ENCODE results near the gene FAM114A1. TPM values are rescaled to one million over a fixed set of nuclear protein-coding genes. Genes with fewer than 3 reads are reported as not detected.

Gene FAM114A1
- total and polyA plus RNA-seq, 2 of the 4 experiments (the other 2 are of a cell fraction) = 135 to 649 TPM

- ChIA-PET CTCF (interaction anchor here (0.7 to 1.1 kb wide), 3 partner anchors 8 to 52 kb away, joined by 3 to 5 read pairs (median 3); no protein-coding TSS in a partner anchor), POLR2A (ENCODE audit: unreplicated experiment) (no interaction called here)
- WGBS, 2 experiments (ENCODE audit: extremely low coverage in 2 of 2, insufficient read length in 1 of 2) = 72% methylated on average over 3 of the region's 10 CpGs; no CpG with 5 or more reads in 1 of the 2 experiments
- no peaks in the 10 kb centered on the region for H3K36me3 ChIP-seq (ENCODE audit: control insufficient read depth, insufficient read depth, low read length)
- peak overlapping the region; percentile 80 for H3K14ac ChIP-seq (replicated peaks; ENCODE audit: low read depth, low read length)
- no peaks in the 10 kb centered on the region for H3K27me3 ChIP-seq (ENCODE audit: control insufficient read depth, insufficient read depth, low read length)
- in situ Hi-C loops (cut with MboI; ENCODE audit: low sequenced_read_pairs) = no loop called here
- peak overlapping the region; percentile 86 for H3K4ac ChIP-seq (ENCODE audit: low read depth, low read length)
- no peak overlapping the region for H2AK9ac ChIP-seq (replicated peaks; ENCODE audit: low read depth, low read length, poor library complexity)
- intact Hi-C loops (cut with micrococcal nuclease) = no loop called here
- H3K9ac ChIP-seq (ENCODE audit: low read depth, low read length) = peak overlapping the region; percentile 36; the same call in 1 of the 2 replicates
- H3K23ac ChIP-seq (ENCODE audit: low read depth, low read length) = peak overlapping the region; percentile 11
- no peak overlapping the region for H3K4me3 ChIP-seq (ENCODE audit: insufficient read depth, low read depth, low read length)
- ATAC-seq (ENCODE audit: low read depth) (no peak), DNase-seq (no peak)
- peak overlapping the region; percentile 87; the same call in 1 of the 2 replicates for H4K5ac ChIP-seq (ENCODE audit: low read depth, low read length)
- dilution Hi-C loops (cut with HindIII; ENCODE audit: low sequenced_read_pairs, unreplicated experiment) = no loop called here
- H2AFZ ChIP-seq (replicated peaks; ENCODE audit: low read length, poor library complexity) = no peak overlapping the region
- peak overlapping the region; percentile 68 to 76 for H4K8ac ChIP-seq (ENCODE audit: low read depth in 2 of 2, low read length in 2 of 2)
- H4K91ac ChIP-seq (ENCODE audit: insufficient read depth, low read depth, low read length) = peak overlapping the region; percentile 88
- BruUV-seq (replicated peaks) = no TSS peak
- peak overlapping the region; percentile 45; the same call in 1 of the 2 replicates for H3K4me2 ChIP-seq (ENCODE audit: low read depth, low read length)
- peaks cover 27% of the 10 kb centered on the region for H3K4me1 ChIP-seq (ENCODE audit: control insufficient read depth, insufficient read depth, low read length)
- peak overlapping the region; percentile 83 for H2AK5ac ChIP-seq (ENCODE audit: low read depth, low read length)
- peak overlapping the region; percentile 83 for H3K56ac ChIP-seq (ENCODE audit: extremely low read depth, insufficient read depth, low read length)
- peak overlapping the region; percentile 84 for H2BK120ac ChIP-seq (ENCODE audit: low read depth, low read length)
- no peaks in the 10 kb centered on the region for H3K9me3 ChIP-seq (ENCODE audit: control insufficient read depth, insufficient read depth, low read length)
- peak overlapping the region; percentile 39; the same call in 1 of the 2 replicates for H3K27ac ChIP-seq (ENCODE audit: insufficient read depth, low read length)
- peak overlapping the region; percentile 98 for H2BK15ac ChIP-seq (ENCODE audit: low read depth, low read length)
- peaks cover 3 to 15% of the 10 kb centered on the region in 2 experiments; a peak in 3 of 4 replicates for H3K79me1 ChIP-seq (ENCODE audit: low read depth in 1 of 2, low read length in 2 of 2)
- no peaks in the 10 kb centered on the region for H4K20me1 ChIP-seq (ENCODE audit: insufficient read depth, low read length)
- H2BK20ac ChIP-seq (ENCODE audit: low read depth, low read length) = peak overlapping the region; percentile 91
- peaks cover 22% of the 10 kb centered on the region; the same call in 1 of the 2 replicates for H3K9me1 ChIP-seq (ENCODE audit: insufficient read depth, low read length)
- TF ChIP-seq USF2 (IDR thresholded peaks at IDR 0.05; ENCODE audit: low read depth, low read length) (no peak), SMC3 (IDR thresholded peaks at IDR 0.05; ENCODE audit: low read depth, low read length) (no peak), NFE2L2 (IDR thresholded peaks at IDR 0.05; ENCODE audit: low read depth, low read length) (no peak), FOS (IDR thresholded peaks at IDR 0.05; ENCODE audit: low read depth, low read length) (no peak), MAFK (IDR thresholded peaks at IDR 0.05; ENCODE audit: low read depth, low read length) (no peak), CHD1 (IDR thresholded peaks at IDR 0.05; ENCODE audit: low read depth, low read length) (no peak), RAD21 (IDR thresholded peaks at IDR 0.05; ENCODE audit: low read length) (no peak), RCOR1 (IDR thresholded peaks at IDR 0.05; ENCODE audit: insufficient replicate concordance, low read length) (no peak), BHLHE40 (IDR thresholded peaks at IDR 0.05; ENCODE audit: low read depth, low read length) (no peak)
- TF ChIP-seq, protein P1, sequence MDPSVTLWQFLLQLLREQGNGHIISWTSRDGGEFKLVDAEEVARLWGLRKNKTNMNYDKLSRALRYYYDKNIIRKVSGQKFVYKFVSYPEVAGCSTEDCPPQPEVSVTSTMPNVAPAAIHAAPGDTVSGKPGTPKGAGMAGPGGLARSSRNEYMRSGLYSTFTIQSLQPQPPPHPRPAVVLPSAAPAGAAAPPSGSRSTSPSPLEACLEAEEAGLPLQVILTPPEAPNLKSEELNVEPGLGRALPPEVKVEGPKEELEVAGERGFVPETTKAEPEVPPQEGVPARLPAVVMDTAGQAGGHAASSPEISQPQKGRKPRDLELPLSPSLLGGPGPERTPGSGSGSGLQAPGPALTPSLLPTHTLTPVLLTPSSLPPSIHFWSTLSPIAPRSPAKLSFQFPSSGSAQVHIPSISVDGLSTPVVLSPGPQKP (IDR thresholded peaks at IDR 0.05; ENCODE audit: borderline replicate concordance, low read depth, low read length) = no peak
- H2BK5ac ChIP-seq (ENCODE audit: low read depth, low read length, poor library complexity, severe bottlenecking) = peak overlapping the region; percentile 73
- peak overlapping the region; percentile 91 for H3K18ac ChIP-seq (ENCODE audit: low read depth, low read length)
These were observed 117.9 kb downstream of the FAM114A1 start for GRCh38 chr4:38985410-38986100.
